ENCODE measurements around the gene TRDN. TPM values are rescaled to one million over a fixed set of nuclear protein-coding genes. Genes with fewer than 3 reads are reported as not detected.

The TRDN gene
- total RNA-seq, 1 donor from 2014 or later: not detected

- TF ChIP-seq CTCF (IDR thresholded peaks at IDR 0.05): no peak
- no peaks in the 10 kb centered on the region for H3K36me3 ChIP-seq
- intact Hi-C loops (cut with DNase I): no loop called here
- H3K27ac ChIP-seq: no peak overlapping the region
- peaks cover 5% of the 10 kb centered on the region for H3K9me3 ChIP-seq
- H3K4me3 ChIP-seq: no peak overlapping the region
- ATAC-seq: no peak
- no peak for DNase-seq
- H3K27me3 ChIP-seq (ENCODE audit: low read depth): no peaks in the 10 kb centered on the region
- H3K4me1 ChIP-seq: no peaks in the 10 kb centered on the region
Observed at GRCh38 chr6:123182998-123183397, 453.8 kb downstream of the TRDN start.

- no peaks in the 10 kb centered on the region for H3K36me3 ChIP-seq
- no peak for TF ChIP-seq CTCF (IDR thresholded peaks at IDR 0.05)
- H3K4me3 ChIP-seq: no peak overlapping the region
- ATAC-seq: no peak
- no peaks in the 10 kb centered on the region for H3K27me3 ChIP-seq (ENCODE audit: low read depth)
- no peaks in the 10 kb centered on the region for H3K4me1 ChIP-seq
- no peaks in the 10 kb centered on the region for H3K9me3 ChIP-seq
- H3K27ac ChIP-seq: no peak overlapping the region
- DNase-seq: no peak
- intact Hi-C loops (cut with DNase I): no loop called here
Observed at GRCh38 chr6:123176706-123177105, 460.0 kb downstream of the TRDN start.

- Histone ChIP-seq H3K36me3 (no peaks in the 10 kb centered on the region), H3K9me3 (no peaks in the 10 kb centered on the region), H3K27ac (no peak overlapping the region), H3K4me3 (no peak overlapping the region), H3K4me1 (no peaks in the 10 kb centered on the region), H3K27me3 (ENCODE audit: low read depth) (no peaks in the 10 kb centered on the region)
- intact Hi-C loops (cut with DNase I): no loop called here
- no peak for TF ChIP-seq CTCF (IDR thresholded peaks at IDR 0.05)
- ATAC-seq (no peak), DNase-seq (no peak)
Observed at GRCh38 chr6:123171341-123172115, 465.2 kb downstream of the TRDN start.

- H3K9me3 ChIP-seq: no peaks in the 10 kb centered on the region
- no peak for ATAC-seq
- H3K36me3 ChIP-seq: no peaks in the 10 kb centered on the region
- DNase-seq: no peak
- no peak for TF ChIP-seq CTCF (IDR thresholded peaks at IDR 0.05)
- no peak overlapping the region for H3K4me3 ChIP-seq
- intact Hi-C loops (cut with DNase I): no loop called here
- no peaks in the 10 kb centered on the region for H3K4me1 ChIP-seq
- H3K27me3 ChIP-seq (ENCODE audit: low read depth): no peaks in the 10 kb centered on the region
- H3K27ac ChIP-seq: no peak overlapping the region
Observed at GRCh38 chr6:123169774-123170095, 467.0 kb downstream of the TRDN start.

- ATAC-seq (no peak), DNase-seq (no peak)
- Histone ChIP-seq H3K36me3 (no peaks in the 10 kb centered on the region), H3K4me3 (no peak overlapping the region), H3K4me1 (no peaks in the 10 kb centered on the region), H3K9me3 (no peaks in the 10 kb centered on the region), H3K27ac (no peak overlapping the region), H3K27me3 (ENCODE audit: low read depth) (no peaks in the 10 kb centered on the region)
- intact Hi-C loops (cut with DNase I): no loop called here
- no peak for TF ChIP-seq CTCF (IDR thresholded peaks at IDR 0.05)
Observed at GRCh38 chr6:123168892-123169773, 467.6 kb downstream of the TRDN start.
